ENCODE data around the gene HTRA3. TPM values are rescaled to one million over a fixed set of nuclear protein-coding genes. Genes with fewer than 3 reads are reported as not detected.

HTRA3 gene
- total and polyA plus RNA-seq, 2 of the 4 experiments (the other 2 are of a cell fraction) = 1.3 to 9.5 TPM

DNA sequence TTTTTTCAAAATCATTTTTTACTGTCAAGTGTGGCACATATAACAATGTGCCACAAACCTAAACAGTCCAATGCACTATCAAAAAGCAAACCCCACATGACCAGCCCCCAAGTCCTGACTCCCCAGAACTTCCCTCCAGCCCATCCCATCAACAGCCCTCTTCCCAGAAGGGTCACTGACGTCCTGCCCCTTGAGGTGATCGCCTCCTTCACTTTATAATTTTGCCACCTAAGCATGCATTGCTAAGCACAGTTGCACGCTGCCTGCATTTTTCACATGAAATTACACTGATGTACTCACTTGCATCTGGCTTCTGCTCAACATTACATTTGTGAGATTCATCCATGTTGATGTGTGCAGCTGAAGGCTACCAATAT, 42.5 kb downstream of the HTRA3 start:
- H4K91ac ChIP-seq (ENCODE audit: insufficient read depth, low read depth, low read length) = no peak overlapping the region
- no peak overlapping the region for H2BK15ac ChIP-seq (ENCODE audit: low read depth, low read length)
- TF ChIP-seq MAFK (IDR thresholded peaks at IDR 0.05; ENCODE audit: low read depth, low read length) (no peak), RAD21 (IDR thresholded peaks at IDR 0.05; ENCODE audit: low read length) (no peak), CHD1 (IDR thresholded peaks at IDR 0.05; ENCODE audit: low read depth, low read length) (no peak), POLR2A (IDR thresholded peaks at IDR 0.05; ENCODE audit: low read depth, low read length) (no peak), MAZ (IDR thresholded peaks at IDR 0.05; ENCODE audit: borderline replicate concordance, low read depth, low read length) (no peak), RCOR1 (IDR thresholded peaks at IDR 0.05; ENCODE audit: insufficient replicate concordance, low read length) (no peak), SMC3 (IDR thresholded peaks at IDR 0.05; ENCODE audit: low read depth, low read length) (no peak), CEBPB (IDR thresholded peaks at IDR 0.05; ENCODE audit: low read depth, low read length) (no peak), FOS (IDR thresholded peaks at IDR 0.05; ENCODE audit: low read depth, low read length) (no peak), NFE2L2 (IDR thresholded peaks at IDR 0.05; ENCODE audit: low read depth, low read length) (no peak), RFX5 (IDR thresholded peaks at IDR 0.05; ENCODE audit: low read depth, low read length) (no peak)
- TF ChIP-seq, protein P1, sequence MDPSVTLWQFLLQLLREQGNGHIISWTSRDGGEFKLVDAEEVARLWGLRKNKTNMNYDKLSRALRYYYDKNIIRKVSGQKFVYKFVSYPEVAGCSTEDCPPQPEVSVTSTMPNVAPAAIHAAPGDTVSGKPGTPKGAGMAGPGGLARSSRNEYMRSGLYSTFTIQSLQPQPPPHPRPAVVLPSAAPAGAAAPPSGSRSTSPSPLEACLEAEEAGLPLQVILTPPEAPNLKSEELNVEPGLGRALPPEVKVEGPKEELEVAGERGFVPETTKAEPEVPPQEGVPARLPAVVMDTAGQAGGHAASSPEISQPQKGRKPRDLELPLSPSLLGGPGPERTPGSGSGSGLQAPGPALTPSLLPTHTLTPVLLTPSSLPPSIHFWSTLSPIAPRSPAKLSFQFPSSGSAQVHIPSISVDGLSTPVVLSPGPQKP (IDR thresholded peaks at IDR 0.05; ENCODE audit: borderline replicate concordance, low read depth, low read length) = no peak
- TF ChIP-seq, protein P2, sequence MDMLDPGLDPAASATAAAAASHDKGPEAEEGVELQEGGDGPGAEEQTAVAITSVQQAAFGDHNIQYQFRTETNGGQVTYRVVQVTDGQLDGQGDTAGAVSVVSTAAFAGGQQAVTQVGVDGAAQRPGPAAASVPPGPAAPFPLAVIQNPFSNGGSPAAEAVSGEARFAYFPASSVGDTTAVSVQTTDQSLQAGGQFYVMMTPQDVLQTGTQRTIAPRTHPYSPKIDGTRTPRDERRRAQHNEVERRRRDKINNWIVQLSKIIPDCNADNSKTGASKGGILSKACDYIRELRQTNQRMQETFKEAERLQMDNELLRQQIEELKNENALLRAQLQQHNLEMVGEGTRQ (IDR thresholded peaks at IDR 0.05; ENCODE audit: low read depth, low read length) = no peak
- TF ChIP-seq, protein P3, sequence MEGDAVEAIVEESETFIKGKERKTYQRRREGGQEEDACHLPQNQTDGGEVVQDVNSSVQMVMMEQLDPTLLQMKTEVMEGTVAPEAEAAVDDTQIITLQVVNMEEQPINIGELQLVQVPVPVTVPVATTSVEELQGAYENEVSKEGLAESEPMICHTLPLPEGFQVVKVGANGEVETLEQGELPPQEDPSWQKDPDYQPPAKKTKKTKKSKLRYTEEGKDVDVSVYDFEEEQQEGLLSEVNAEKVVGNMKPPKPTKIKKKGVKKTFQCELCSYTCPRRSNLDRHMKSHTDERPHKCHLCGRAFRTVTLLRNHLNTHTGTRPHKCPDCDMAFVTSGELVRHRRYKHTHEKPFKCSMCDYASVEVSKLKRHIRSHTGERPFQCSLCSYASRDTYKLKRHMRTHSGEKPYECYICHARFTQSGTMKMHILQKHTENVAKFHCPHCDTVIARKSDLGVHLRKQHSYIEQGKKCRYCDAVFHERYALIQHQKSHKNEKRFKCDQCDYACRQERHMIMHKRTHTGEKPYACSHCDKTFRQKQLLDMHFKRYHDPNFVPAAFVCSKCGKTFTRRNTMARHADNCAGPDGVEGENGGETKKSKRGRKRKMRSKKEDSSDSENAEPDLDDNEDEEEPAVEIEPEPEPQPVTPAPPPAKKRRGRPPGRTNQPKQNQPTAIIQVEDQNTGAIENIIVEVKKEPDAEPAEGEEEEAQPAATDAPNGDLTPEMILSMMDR (conservative IDR thresholded peaks at IDR 0.05; ENCODE audit: low read depth, low read length) = no peak
- no peak overlapping the region for H4K8ac ChIP-seq (ENCODE audit: low read depth in 2 of 2, low read length in 2 of 2)
- DNase-seq (no peak), ATAC-seq (ENCODE audit: low read depth) (no peak)
- H3K4me2 ChIP-seq (ENCODE audit: low read depth, low read length) = no peak overlapping the region
- no peaks in the 10 kb centered on the region for H3K79me1 ChIP-seq (ENCODE audit: low read depth in 1 of 2, low read length in 2 of 2)
- ChIA-PET POLR2A (ENCODE audit: unreplicated experiment) (no interaction called here), CTCF (no interaction called here)
- no peak overlapping the region for H2BK5ac ChIP-seq (ENCODE audit: low read depth, low read length, poor library complexity, severe bottlenecking)
- H3K27ac ChIP-seq (ENCODE audit: insufficient read depth, low read length) = no peak overlapping the region
- no peak overlapping the region for H3K23ac ChIP-seq (ENCODE audit: low read depth, low read length)
- H3K9ac ChIP-seq (ENCODE audit: low read depth, low read length) = no peak overlapping the region
- H4K5ac ChIP-seq (ENCODE audit: low read depth, low read length) = no peak overlapping the region
- no peak overlapping the region for H2AK5ac ChIP-seq (ENCODE audit: low read depth, low read length)
- H3K36me3 ChIP-seq (ENCODE audit: control insufficient read depth, insufficient read depth, low read length) = no peaks in the 10 kb centered on the region
- peaks cover 5% of the 10 kb centered on the region for H3K9me3 ChIP-seq (ENCODE audit: control insufficient read depth, insufficient read depth, low read length)
- no peak overlapping the region for H2AFZ ChIP-seq (replicated peaks; ENCODE audit: low read length, poor library complexity)
- no TSS peak for BruUV-seq (replicated peaks)
- WGBS, 2 experiments (ENCODE audit: extremely low coverage in 2 of 2, insufficient read length in 1 of 2) = 80% methylated on average over 1 of the region's 3 CpGs; no CpG with 5 or more reads in 1 of the 2 experiments
- H4K20me1 ChIP-seq (ENCODE audit: insufficient read depth, low read length) = no peaks in the 10 kb centered on the region
- no peak overlapping the region for H3K4me3 ChIP-seq (ENCODE audit: insufficient read depth, low read depth, low read length)
- peaks cover 1% of the 10 kb centered on the region; the same call in 1 of the 2 replicates for H3K27me3 ChIP-seq (ENCODE audit: control insufficient read depth, insufficient read depth, low read length)
- no peak overlapping the region for H3K18ac ChIP-seq (ENCODE audit: low read depth, low read length)
- dilution Hi-C loops (cut with HindIII; ENCODE audit: low sequenced_read_pairs, unreplicated experiment) (no loop called here), intact Hi-C loops (cut with micrococcal nuclease) (no loop called here), in situ Hi-C loops (cut with MboI; ENCODE audit: low sequenced_read_pairs) (no loop called here)
- no peak overlapping the region for H2BK20ac ChIP-seq (ENCODE audit: low read depth, low read length)
- peaks cover 7% of the 10 kb centered on the region for H3K9me1 ChIP-seq (ENCODE audit: insufficient read depth, low read length)
- H3K4ac ChIP-seq (ENCODE audit: low read depth, low read length) = no peak overlapping the region
- no peak overlapping the region for H2AK9ac ChIP-seq (replicated peaks; ENCODE audit: low read depth, low read length, poor library complexity)
- no peak overlapping the region for H3K14ac ChIP-seq (replicated peaks; ENCODE audit: low read depth, low read length)
- H3K4me1 ChIP-seq (ENCODE audit: control insufficient read depth, insufficient read depth, low read length) = peaks cover 21% of the 10 kb centered on the region
- no peak overlapping the region for H2BK120ac ChIP-seq (ENCODE audit: low read depth, low read length)
- H3K56ac ChIP-seq (ENCODE audit: extremely low read depth, insufficient read depth, low read length) = no peak overlapping the region

Data from IMR-90 (cell line).